ENCODE results near the gene ZNG1A.
"Not testable (repeated sequence)": the region's sequence is repeated elsewhere in the genome, so short reads cannot be mapped to it uniquely, and the experiment has no call there.

DNA sequence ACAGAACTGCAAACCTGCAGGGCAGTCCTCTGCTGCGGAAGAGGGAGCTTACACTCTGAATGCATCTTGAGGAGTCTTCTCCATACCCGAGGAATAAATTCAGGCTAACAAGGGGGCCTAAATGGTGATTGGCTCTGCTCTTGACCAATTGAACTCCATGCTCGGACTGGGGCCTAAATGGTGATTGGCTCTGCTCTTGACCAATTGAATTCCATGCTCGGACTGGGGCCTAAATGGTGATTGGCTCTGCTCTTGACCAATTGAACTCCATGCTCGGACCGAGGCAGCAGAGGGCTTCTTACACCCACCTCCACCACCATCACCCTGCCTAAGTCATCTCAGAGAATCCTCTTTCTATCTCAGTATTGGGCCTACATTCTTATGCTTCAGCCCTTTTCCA lies 79.0 kb downstream of the ZNG1A start:
- not testable (repeated sequence) for TF ChIP-seq POLR2A (IDR thresholded peaks at IDR 0.05; ENCODE audit: low read depth, low read length); POLR2AphosphoS5 (IDR thresholded peaks at IDR 0.05; ENCODE audit: low read depth, low read length); TAF1 (IDR thresholded peaks at IDR 0.05; ENCODE audit: borderline replicate concordance, low read depth, low read length)
